Stomach (tissue), 4 donors: Measurements from ENCODE around the gene WFIKKN2.

Experiments
- POLR2A ChIP-seq, 4 donors: fragments of 450-650 bp; IDR thresholded peaks; one replicate each; pipeline ENCODE4 v1.6.1; 2016; ENCODE audit warnings: antibody characterized with exemption in 4 of 4, control low read depth in 2 of 4, mild to moderate bottlenecking in 1 of 4, moderate library complexity in 1 of 4
- POLR2AphosphoS5 ChIP-seq, 3 donors: sonication (generic); formaldehyde crosslinking; IDR thresholded peaks; one replicate each; pipeline ENCODE4 v1.6.1; 2016; ENCODE audit warnings: antibody characterized with exemption in 3 of 3

DNA sequence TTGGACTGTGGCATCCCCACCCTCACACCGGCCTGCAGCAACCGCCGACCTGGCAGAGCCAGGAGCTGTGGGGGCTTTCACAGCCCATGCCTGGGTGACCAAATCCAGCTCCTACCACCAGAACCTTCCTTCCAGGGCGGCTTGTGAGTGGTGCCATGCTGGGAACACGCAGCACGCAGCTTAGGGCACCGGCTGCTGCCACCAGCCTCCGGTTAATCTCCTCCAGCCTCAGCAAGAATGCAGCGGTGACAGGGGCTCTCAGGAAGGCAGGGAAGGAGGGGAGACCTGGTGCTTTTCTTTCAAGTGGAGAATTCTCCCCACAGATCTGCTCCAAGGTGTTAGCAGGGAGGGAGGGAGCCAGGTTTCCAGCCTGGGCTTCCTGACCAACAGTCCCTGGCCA lies 35.8 kb upstream of the WFIKKN2 start:
- TF ChIP-seq POLR2A (IDR thresholded peaks at IDR 0.05) (no peak), POLR2AphosphoS5 (IDR thresholded peaks at IDR 0.05) (no peak)
